Fibroblast of villous mesenchyme (primary cell): ENCODE results near the gene FAM185A. TPM values are rescaled to one million over a fixed set of nuclear protein-coding genes. Genes with fewer than 3 reads are reported as not detected.
"Not testable (repeated sequence)": the region's sequence is repeated elsewhere in the genome, so short reads cannot be mapped to it uniquely, and the experiment has no call there.

ENCODE experiments used
- DNase-seq: peaks from one replicate; pipeline ENCODE4 v3.0.0-alpha.2; 2010; ENCODE audit warnings: low read depth
- H3K4me3 ChIP-seq: 2 replicates; pipeline ENCODE4 v1.5.1; 2011; ENCODE audit warnings: low read depth, mild to moderate bottlenecking, low read length
- CTCF ChIP-seq: IDR thresholded peaks from 2 replicates; pipeline ENCODE4 v1.5.1; 2012; ENCODE audit warnings: low read depth, mild to moderate bottlenecking, low read length; ENCODE audit not compliant: insufficient read depth
- total RNA-seq: library from RNA; depleted of rRNA; stranded (reverse); fragments of >200 nt; gene quantifications from 2 replicates; pipeline ENCODE4 v1.2.3, GENCODE V29; 2012

Gene FAM185A
- total RNA-seq, 1 donor = 8.2 TPM

- peak; percentile 13 for TF ChIP-seq CTCF
- not testable (repeated sequence) for H3K4me3 ChIP-seq
- peak; percentile 13 for DNase-seq
Measured at GRCh38 chr7:102758227-102758626, 9.4 kb downstream of the FAM185A start.

GRCh38 chr7:102759934-102760333, 11.1 kb downstream of the FAM185A start:
- not testable (repeated sequence) for H3K4me3 ChIP-seq, DNase-seq

GRCh38 chr7:102761234-102761633, 12.4 kb downstream of the FAM185A start:
- DNase-seq, H3K4me3 ChIP-seq: not testable (repeated sequence)

- DNase-seq, H3K4me3 ChIP-seq: not testable (repeated sequence)
Measured at GRCh38 chr7:102763295-102763905, 14.6 kb downstream of the FAM185A start.

- not testable (repeated sequence) for DNase-seq
Measured at GRCh38 chr7:102769657-102770192, 20.9 kb downstream of the FAM185A start.

GRCh38 chr7:102770467-102770866, 21.7 kb downstream of the FAM185A start:
- peak; percentile 7 for DNase-seq
- not testable (repeated sequence) for H3K4me3 ChIP-seq

More at GRCh38 chr7:102769657-102770192, 20.9 kb downstream of the FAM185A start:
- not testable (repeated sequence) for H3K4me3 ChIP-seq

GRCh38 chr7:102776217-102776616, 27.4 kb downstream of the FAM185A start:
- DNase-seq, H3K4me3 ChIP-seq: not testable (repeated sequence)

GRCh38 chr7:102778663-102779062, 29.9 kb downstream of the FAM185A start:
- peak; percentile 14 for DNase-seq
- H3K4me3 ChIP-seq = not testable (repeated sequence)

- not testable (repeated sequence) for H3K4me3 ChIP-seq
Measured at GRCh38 chr7:102780926-102781325, 32.1 kb downstream of the FAM185A start.

GRCh38 chr7:102788770-102789169, 40.0 kb downstream of the FAM185A start:
- DNase-seq = not testable (repeated sequence)

More at GRCh38 chr7:102780926-102781325, 32.1 kb downstream of the FAM185A start:
- not testable (repeated sequence) for DNase-seq

GRCh38 chr7:102790364-102791100, 41.7 kb downstream of the FAM185A start:
- DNase-seq, H3K4me3 ChIP-seq: not testable (repeated sequence)

More at GRCh38 chr7:102788770-102789169, 40.0 kb downstream of the FAM185A start:
- not testable (repeated sequence) for H3K4me3 ChIP-seq

GRCh38 chr7:102791367-102791766, 42.6 kb downstream of the FAM185A start:
- not testable (repeated sequence) for H3K4me3 ChIP-seq, DNase-seq

GRCh38 chr7:102791831-102792230, 43.0 kb downstream of the FAM185A start:
- DNase-seq = not testable (repeated sequence)

GRCh38 chr7:102794567-102794966, 45.8 kb downstream of the FAM185A start:
- DNase-seq, H3K4me3 ChIP-seq: not testable (repeated sequence)

More at GRCh38 chr7:102791831-102792230, 43.0 kb downstream of the FAM185A start:
- H3K4me3 ChIP-seq = not testable (repeated sequence)

- DNase-seq = peak; percentile 22
- H3K4me3 ChIP-seq = not testable (repeated sequence)
Measured at GRCh38 chr7:102795987-102796595, 47.3 kb downstream of the FAM185A start.
